ENCODE data around the gene HYAL3. TPM values are rescaled to one million over a fixed set of nuclear protein-coding genes. Genes with fewer than 3 reads are reported as not detected.
A peak's percentile ranks its signal among the peaks of the same experiment; 100 is the strongest.

The HYAL3 gene
- total and polyA plus RNA-seq, 11 donors = 1.0 to 3.2 (median 1.6) TPM

- ATAC-seq = no peak
These were observed 41.0 kb downstream of the HYAL3 start for GRCh38 chr3:50258029-50258680.

GRCh38 chr3:50256978-50257890, 42.0 kb downstream of the HYAL3 start:
- no peak for ATAC-seq
- peaks cover 0 to 6% (median 0%) of the 10 kb centered on the region in 12 donors for H3K9me3 ChIP-seq
- H3K4me3 ChIP-seq = no peak overlapping the region
- peaks cover 0 to 81% (median 56%) of the 10 kb centered on the region in 12 donors for H3K4me1 ChIP-seq
- intact Hi-C loops (cut with DNase I) = loop anchor here in 2 of 10 donors (2.0 to 10.0 kb wide), 2 partner anchors 14 to 68 kb away; partner anchors contain the start of genes HYAL2 (in 1 of the 2) and TUSC2 (in 1 of the 2)
- H3K27ac ChIP-seq = peak overlapping the region in 10 of 12 donors; percentile 27 to 100 (median 99)
- H3K36me3 ChIP-seq = peaks cover 0 to 74% (median 51%) of the 10 kb centered on the region in 9 donors
- TF ChIP-seq CTCF (IDR thresholded peaks at IDR 0.05) = peak; percentile 33 to 62 (median 46)
- no peak for TF ChIP-seq POLR2A (IDR thresholded peaks at IDR 0.05)
- H3K27me3 ChIP-seq = no peaks in the 10 kb centered on the region
- 88 to 93% (median 90%) methylated on average over 19 to 20 of the region's 20 CpGs for WGBS, 4 donors
- peak in 2 of 5 donors; percentile 51 to 61 for DNase-seq

More at GRCh38 chr3:50258029-50258680, 41.0 kb downstream of the HYAL3 start:
- peaks cover 0 to 6% (median 0%) of the 10 kb centered on the region in 12 donors for H3K9me3 ChIP-seq
- DNase-seq = peak in 1 of 5 donors; percentile 28
- H3K4me3 ChIP-seq = no peak overlapping the region
- peaks cover 0 to 71% (median 51%) of the 10 kb centered on the region in 12 donors for H3K4me1 ChIP-seq
- H3K36me3 ChIP-seq = peaks cover 0 to 65% (median 42%) of the 10 kb centered on the region in 9 donors
- 82 to 90% (median 86%) methylated on average over 16 to 17 of the region's 17 CpGs for WGBS, 4 donors
- H3K27me3 ChIP-seq = no peaks in the 10 kb centered on the region
- intact Hi-C loops (cut with DNase I) = loop anchor here in 1 of 10 donors (10.0 kb wide), 1 partner anchor 67 kb away; the partner anchor contains the start of genes HYAL2 and TUSC2
- TF ChIP-seq POLR2A (IDR thresholded peaks at IDR 0.05) = no peak
- TF ChIP-seq CTCF (IDR thresholded peaks at IDR 0.05) = no peak
- H3K27ac ChIP-seq = peak overlapping the region in 10 of 12 donors; percentile 5 to 100 (median 100)

GRCh38 chr3:50255251-50255615, 44.0 kb downstream of the HYAL3 start:
- no peak for DNase-seq
- no peaks in the 10 kb centered on the region for H3K27me3 ChIP-seq
- intact Hi-C loops (cut with DNase I) = loop anchor here in 1 of 10 donors (10.0 kb wide), 1 partner anchor 70 kb away; the partner anchor contains the start of genes HYAL2 and TUSC2
- ATAC-seq = no peak
- peaks cover 0 to 87% (median 62%) of the 10 kb centered on the region in 12 donors for H3K4me1 ChIP-seq
- H3K27ac ChIP-seq = peak overlapping the region; percentile 69 to 99 (median 92)
- H3K9me3 ChIP-seq = peaks cover 0 to 6% (median 0%) of the 10 kb centered on the region in 12 donors
- TF ChIP-seq CTCF (IDR thresholded peaks at IDR 0.05) = no peak
- TF ChIP-seq POLR2A (IDR thresholded peaks at IDR 0.05) = no peak
- H3K36me3 ChIP-seq = peaks cover 0 to 94% (median 56%) of the 10 kb centered on the region in 9 donors
- peak overlapping the region in 2 of 12 donors; percentile 7 to 11 for H3K4me3 ChIP-seq
- 63 to 85% (median 75%) methylated on average over 8 to 9 of the region's 9 CpGs for WGBS, 4 donors
